H1 (cell line): ENCODE results near the gene CEP120. TPM values are rescaled to one million over a fixed set of nuclear protein-coding genes. Genes with fewer than 3 reads are reported as not detected.
"Not testable (repeated sequence)": the region's sequence is repeated elsewhere in the genome, so short reads cannot be mapped to it uniquely, and the experiment has no call there.

Experiments used
- CTCF ChIA-PET: fragments of 300-600 bp; sonication (Branson Sonifier 250); formaldehyde crosslinking; loops from one replicate; lab custom pipeline; 2021; ENCODE audit not compliant: partially characterized antibody; lab: Charles Lee
- POLR2A ChIA-PET: fragments of 300-600 bp; sonication (Branson Sonifier 250); formaldehyde crosslinking; loops from one replicate; lab custom pipeline; 2021; ENCODE audit warnings: inconsistent platforms; ENCODE audit not compliant: partially characterized antibody; lab: Charles Lee
- DNase-seq, 2 experiments: peaks; one replicate each; pipeline versions ENCODE4 v3.0.0 to v3.0.0-alpha.2; 2010 to 2022; ENCODE audit warnings: low spot score in 2 of 2, low read depth in 1 of 2, mixed read lengths in 1 of 2
- FAIRE-seq: peaks from 2 replicates; lab custom pipeline; 2011; peaks lifted over from hg19 to GRCh38; lab: Jason Lieb, UNC
- H2AFZ ChIP-seq: 2 replicates; pipeline ENCODE4 v1.8.1; 2012; ENCODE audit warnings: low read length, inconsistent platforms
- H2AK5ac ChIP-seq: 2 replicates; pipeline ENCODE4 v1.6.1; 2013; ENCODE audit warnings: low read depth, low read length
- H2BK120ac ChIP-seq: replicated peaks from 2 replicates; pipeline ENCODE3; 2013; ENCODE audit warnings: low read depth, low read length, inconsistent platforms
- H2BK12ac ChIP-seq: 2 replicates; pipeline ENCODE4 v1.6.1; 2013; ENCODE audit warnings: low read depth, low read length
- H2BK15ac ChIP-seq: 2 replicates; pipeline ENCODE4 v1.6.1; 2013; ENCODE audit warnings: low read length
- H2BK20ac ChIP-seq: 2 replicates; pipeline ENCODE4 v1.6.1; 2013; ENCODE audit warnings: low read length
- H2BK5ac ChIP-seq: 2 replicates; pipeline ENCODE4 v1.6.1; 2013; ENCODE audit warnings: low read depth, low read length
- H3K14ac ChIP-seq: 2 replicates; pipeline ENCODE4 v1.6.1; 2013; ENCODE audit warnings: inconsistent platforms; ENCODE audit not compliant: insufficient read length
- H3K18ac ChIP-seq: 2 replicates; pipeline ENCODE4 v1.6.1; 2013; ENCODE audit warnings: low read length; ENCODE audit errors: extremely low read depth
- H3K23ac ChIP-seq: 2 replicates; pipeline ENCODE4 v1.6.1; 2013; ENCODE audit warnings: inconsistent platforms; ENCODE audit not compliant: insufficient read length
- H3K23me2 ChIP-seq: 2 replicates; pipeline ENCODE4 v1.6.1; 2013; ENCODE audit warnings: low read depth, low read length
- H3K27ac ChIP-seq: 2 replicates; pipeline ENCODE4 v1.6.1; 2011; ENCODE audit warnings: low read depth, low read length, inconsistent platforms
- H3K27me3 ChIP-seq, 4 experiments: replicated peaks in 1 of 4; 1 replicate in 1 of 4; 2 replicates in 3 of 4; pipeline versions ENCODE4 v1.6.1 to v1.8.1; 2011 to 2013; ENCODE audit warnings: low read length in 3 of 4, mild to moderate bottlenecking in 3 of 4, inconsistent platforms in 2 of 4, mixed read lengths in 2 of 4, moderate library complexity in 1 of 4; ENCODE audit not compliant: control insufficient read depth in 3 of 4, insufficient read depth in 3 of 4; ENCODE audit errors: extremely low read depth in 1 of 4
- H3K36me3 ChIP-seq, 4 experiments: 2 replicates each; pipeline versions ENCODE4 v1.6.1 to v1.8.1; 2011 to 2013; ENCODE audit warnings: mild to moderate bottlenecking in 4 of 4, low read length in 3 of 4, moderate library complexity in 2 of 4, control low read depth in 1 of 4, inconsistent platforms in 1 of 4; ENCODE audit not compliant: insufficient read depth in 4 of 4, control insufficient read depth in 2 of 4
- H3K4ac ChIP-seq: replicated peaks from 2 replicates; pipeline ENCODE3; 2013; ENCODE audit warnings: low read length, low read depth, mixed read lengths, inconsistent platforms; ENCODE audit not compliant: insufficient read length
- H3K4me1 ChIP-seq, 4 experiments: replicated peaks in 1 of 4; 1 replicate in 1 of 4; 2 replicates in 3 of 4; pipeline versions ENCODE4 v1.6.1 to v1.8.1; 2011 to 2013; ENCODE audit warnings: low read length in 3 of 4, inconsistent platforms in 2 of 4, mixed read lengths in 1 of 4; ENCODE audit not compliant: insufficient read depth in 4 of 4, control insufficient read depth in 3 of 4
- H3K4me2 ChIP-seq, 2 experiments: 2 replicates each; pipeline versions ENCODE4 v1.6.1 to v1.8.1; 2011 to 2013; ENCODE audit warnings: low read depth in 2 of 2, low read length in 2 of 2, control low read depth in 1 of 2, inconsistent platforms in 1 of 2, mild to moderate bottlenecking in 1 of 2; ENCODE audit not compliant: insufficient read depth in 1 of 2
- H3K4me3 ChIP-seq, 4 experiments: fragments of 200-600, 300-600 bp in 1 of 4; sonication (generic), shearing (Covaris generic), sonication (Bioruptor Twin) in 1 of 4; 2 replicates each; pipeline versions ENCODE4 v1.5.1 to v1.8.1; 2011 to 2016; ENCODE audit warnings: low read length in 4 of 4, low read depth in 3 of 4, control low read depth in 2 of 4, inconsistent platforms in 2 of 4, mild to moderate bottlenecking in 2 of 4, mixed read lengths in 1 of 4, moderate library complexity in 1 of 4; ENCODE audit not compliant: insufficient read depth in 2 of 4; ENCODE audit errors: extremely low read depth in 1 of 4
- H3K56ac ChIP-seq: replicated peaks from 2 replicates; pipeline ENCODE3; 2013; ENCODE audit warnings: low read depth, mild to moderate bottlenecking, mixed read lengths, low read length, inconsistent platforms; ENCODE audit not compliant: insufficient read length
- H3K79me1 ChIP-seq: 2 replicates; pipeline ENCODE4 v1.6.1; 2013; ENCODE audit warnings: low read depth, low read length, control low read depth
- H3K79me2 ChIP-seq, 2 experiments: 2 replicates each; pipeline versions ENCODE4 v1.6.1 to v1.8.1; 2012 to 2013; ENCODE audit warnings: low read length in 2 of 2, mild to moderate bottlenecking in 2 of 2, inconsistent platforms in 1 of 2; ENCODE audit not compliant: insufficient read depth in 2 of 2, control insufficient read depth in 1 of 2
- H3K9ac ChIP-seq, 4 experiments: replicated peaks in 1 of 4; 1 replicate in 1 of 4; 2 replicates in 3 of 4; pipeline versions ENCODE4 v1.6.1 to v1.8.1; 2011 to 2013; ENCODE audit warnings: low read depth in 3 of 4, low read length in 3 of 4, control low read depth in 2 of 4, mild to moderate bottlenecking in 2 of 4, moderate library complexity in 2 of 4, inconsistent platforms in 1 of 4; ENCODE audit errors: extremely low read depth in 1 of 4
- H3K9me3 ChIP-seq, 2 experiments: 2 replicates each; pipeline versions ENCODE4 v1.6.1 to v1.8.1; 2012 to 2013; ENCODE audit warnings: mild to moderate bottlenecking in 2 of 2, moderate library complexity in 2 of 2, control low read depth in 1 of 2, inconsistent platforms in 1 of 2, low read depth in 1 of 2, low read length in 1 of 2, mixed read lengths in 1 of 2; ENCODE audit not compliant: insufficient read depth in 2 of 2
- H4K20me1 ChIP-seq, 2 experiments: replicated peaks in 1 of 2; 2 replicates each; pipeline versions ENCODE3 to v1.8.1; 2011 to 2013; ENCODE audit warnings: inconsistent platforms in 2 of 2, low read length in 2 of 2, mild to moderate bottlenecking in 1 of 2; ENCODE audit not compliant: insufficient read depth in 2 of 2, control insufficient read depth in 1 of 2
- H4K5ac ChIP-seq: 2 replicates; pipeline ENCODE4 v1.6.1; 2013; ENCODE audit warnings: low read length, low read depth, mixed read lengths, inconsistent platforms; ENCODE audit not compliant: insufficient read length
- H4K8ac ChIP-seq: 2 replicates; pipeline ENCODE4 v1.8.0; 2013; ENCODE audit warnings: mild to moderate bottlenecking, moderate library complexity, low read length, inconsistent platforms; ENCODE audit not compliant: insufficient read depth; ENCODE audit errors: extremely low read depth
- H4K91ac ChIP-seq: replicated peaks from 2 replicates; pipeline ENCODE3; 2013; ENCODE audit warnings: low read length, mixed read lengths, inconsistent platforms; ENCODE audit not compliant: insufficient read length
- WGBS, 2 experiments: shearing (Covaris generic) in 1 of 2; methylation state at CpG; one replicate each; pipeline versions ENCODE4 v1.1.6 to v1.1.7; 2013 to 2015; ENCODE audit warnings: low lambda C conversion rate in 2 of 2, mixed read lengths in 2 of 2, inconsistent platforms in 1 of 2, low coverage in 1 of 2, missing lambda C conversion rate in 1 of 2; ENCODE audit not compliant: insufficient replicate concordance in 2 of 2, insufficient coverage in 1 of 2, insufficient read length in 1 of 2; ENCODE audit errors: extremely low coverage in 1 of 2, missing lambda C conversion rate in 1 of 2; 5-methylcytosine and 5-hydroxymethylcytosine counted together
- polyA plus RNA-seq, 7 experiments: library from polyadenylated mRNA; depleted of rRNA in 3 of 7; stranded (reverse) in 5 of 7; unstranded in 2 of 7; fragments of >200 nt in 5 of 7; fragments of 200-250 nt in 2 of 7; gene quantifications; 1 replicate in 5 of 7; 2 replicates in 1 of 7; 4 replicates in 1 of 7; pipeline versions ENCODE4 v1.2.1 to v1.2.3, GENCODE V29; 2011 to 2013; ENCODE audit warnings: missing spikeins in 2 of 7, mixed read lengths in 2 of 7
- total RNA-seq: library from RNA; stranded (reverse); fragmentation: NEBNext Ultra II Directional; extraction: Animal tissue kit (Norgen Biotek cat#: 25700); gene quantifications from 2 replicates; pipeline ENCODE4 v1.2.1, GENCODE V29; 2021

The CEP120 gene
- total and polyA plus RNA-seq, 2 of the 8 experiments (the other 6 are each of a cell fraction or from before 2014, with no cell fraction given) = 9.3 to 17.9 TPM

- H3K23ac ChIP-seq, H3K79me2 ChIP-seq, H3K27me3 ChIP-seq, H3K9me3 ChIP-seq, H4K91ac ChIP-seq, H3K9ac ChIP-seq, H2BK20ac ChIP-seq, H2BK5ac ChIP-seq, H4K20me1 ChIP-seq, H3K4ac ChIP-seq, H2BK15ac ChIP-seq, H2AK5ac ChIP-seq, FAIRE-seq, H2BK12ac ChIP-seq, H2BK120ac ChIP-seq, H3K4me3 ChIP-seq, H4K5ac ChIP-seq, H3K79me1 ChIP-seq, H4K8ac ChIP-seq, H2AFZ ChIP-seq, H3K27ac ChIP-seq, H3K4me2 ChIP-seq, H3K56ac ChIP-seq, H3K4me1 ChIP-seq, H3K23me2 ChIP-seq, H3K14ac ChIP-seq, DNase-seq, H3K18ac ChIP-seq: not testable (repeated sequence)
- WGBS, 2 experiments = 91% methylated on average over 10 of the region's 12 CpGs; no CpG with 5 or more reads in 1 of the 2 experiments
- H3K36me3 ChIP-seq = peaks cover 4 to 20% (median 7%) of the 10 kb centered on the region in 4 experiments
- CTCF ChIA-PET = interaction anchor here (0.6 to 2.7 kb wide), 3 partner anchors 10 to 138 kb away, joined by 3 to 6 read pairs (median 4); no protein-coding TSS in a partner anchor
- POLR2A ChIA-PET = interaction anchor here (1.3 kb wide), 1 partner anchor 21 kb away, joined by 4 read pairs; the partner anchor contains the start of gene CEP120
Observed at GRCh38 chr5:123401999-123402398, 21.2 kb downstream of the CEP120 start.
